ENCODE results near the gene GALNT15.

GRCh38 chr3:16186086-16186485 is 11.6 kb downstream of the GALNT15 start:
- TF ChIP-seq EZH2 (IDR thresholded peaks at IDR 0.05; ENCODE audit: insufficient read depth, poor library complexity, severe bottlenecking): no peak
- no peak for TF ChIP-seq EZH2phosphoT487 (IDR thresholded peaks at IDR 0.05; ENCODE audit: insufficient read depth, low read depth)
